OCI-LY3 (cell line): ENCODE data around the gene MTUS2.

Experiments
- H2AFZ ChIP-seq: fragments of 200-600, 300-600 bp; shearing (Covaris generic); 2 replicates; pipeline ENCODE4 v1.6.0; 2014; ENCODE audit warnings: antibody characterized with exemption, low read depth, low read length
- H3K27ac ChIP-seq: fragments of 200-600, 300-600 bp; sonication (generic); 2 replicates; pipeline ENCODE4 v1.5.1; 2014; ENCODE audit warnings: mild to moderate bottlenecking, low read length, moderate library complexity, mixed read lengths
- H3K27me3 ChIP-seq: fragments of 200-600, 300-600 bp; sonication (generic); 2 replicates; pipeline ENCODE4 v1.6.1; 2014; ENCODE audit warnings: low read depth, low read length, mixed read lengths
- H3K36me3 ChIP-seq: fragments of 200-600, 300-600 bp; sonication (generic); replicated peaks from 2 replicates; pipeline ENCODE3; 2014; ENCODE audit warnings: low read depth, low read length, mixed read lengths
- H3K4me1 ChIP-seq: fragments of 300-600, 200-600 bp; sonication (generic); 2 replicates; pipeline ENCODE4 v1.6.1; 2014; ENCODE audit warnings: low read length, mixed read lengths
- H3K4me2 ChIP-seq: fragments of 200-600, 300-600 bp; sonication (generic); 2 replicates; pipeline ENCODE4 v1.6.1; 2014; ENCODE audit warnings: low read length, mixed read lengths
- H3K4me3 ChIP-seq: fragments of 300-600, 200-600 bp; sonication (generic); 2 replicates; pipeline ENCODE4 v1.5.1; 2014; ENCODE audit warnings: antibody characterized with exemption, mild to moderate bottlenecking, low read length, moderate library complexity
- H3K79me2 ChIP-seq: fragments of 300-600, 200-600 bp; shearing (Covaris generic); 2 replicates; pipeline ENCODE4 v1.6.1; 2014; ENCODE audit warnings: mild to moderate bottlenecking, low read length, mixed read lengths
- H3K9ac ChIP-seq: fragments of 300-600, 200-600 bp; shearing (Covaris generic); 2 replicates; pipeline ENCODE4 v1.6.0; 2014; ENCODE audit warnings: mild to moderate bottlenecking, low read length, moderate library complexity
- H3K9me3 ChIP-seq: fragments of 200-600, 300-600 bp; shearing (Covaris generic); 2 replicates; pipeline ENCODE4 v1.6.1; 2014; ENCODE audit warnings: low read length, mixed read lengths; ENCODE audit not compliant: insufficient read depth
- H4K20me1 ChIP-seq: fragments of 200-600, 300-600 bp; sonication (generic); 2 replicates; pipeline ENCODE4 v1.6.1; 2016; ENCODE audit warnings: low read length, mixed read lengths; ENCODE audit not compliant: insufficient read depth
- CTCF ChIP-seq: fragments of 200-600, 300-600 bp; sonication (generic); IDR thresholded peaks from 2 replicates; pipeline ENCODE4 v1.5.1; 2014; ENCODE audit warnings: antibody characterized with exemption, low read length, low read depth
- EZH2phosphoT487 ChIP-seq: fragments of 200-600 bp; shearing (Covaris generic); IDR thresholded peaks from 2 replicates; pipeline ENCODE4 v1.6.1; 2018; ENCODE audit warnings: antibody characterized with exemption, mixed run types, low read depth

MTUS2 gene

GRCh38 chr13:29476046-29476445 is 655.9 kb downstream of the MTUS2 start:
- no peak overlapping the region for H2AFZ ChIP-seq
- no peak for TF ChIP-seq EZH2phosphoT487
- no peak for TF ChIP-seq CTCF

GRCh38 chr13:29479716-29480492 is 659.8 kb downstream of the MTUS2 start:
- Histone ChIP-seq H3K27ac (no peak overlapping the region), H4K20me1 (no peaks in the 10 kb centered on the region), H3K36me3 (no peaks in the 10 kb centered on the region), H3K9me3 (no peaks in the 10 kb centered on the region), H3K27me3 (no peaks in the 10 kb centered on the region), H3K4me3 (no peak overlapping the region), H3K9ac (no peak overlapping the region), H2AFZ (no peak overlapping the region), H3K4me1 (peaks cover 43% of the 10 kb centered on the region), H3K79me2 (no peaks in the 10 kb centered on the region), H3K4me2 (no peak overlapping the region)
- TF ChIP-seq CTCF (no peak), EZH2phosphoT487 (no peak)

More at GRCh38 chr13:29476046-29476445, 655.9 kb downstream of the MTUS2 start:
- no peaks in the 10 kb centered on the region for H3K27me3 ChIP-seq
- no peaks in the 10 kb centered on the region for H3K36me3 ChIP-seq
- peaks cover 36% of the 10 kb centered on the region for H3K4me1 ChIP-seq
- H3K9me3 ChIP-seq = no peaks in the 10 kb centered on the region
- H3K4me3 ChIP-seq = no peak overlapping the region
- H3K9ac ChIP-seq = no peak overlapping the region
- H3K27ac ChIP-seq = no peak overlapping the region
- H3K79me2 ChIP-seq = no peaks in the 10 kb centered on the region
- H4K20me1 ChIP-seq = no peaks in the 10 kb centered on the region
- H3K4me2 ChIP-seq = no peak overlapping the region

GRCh38 chr13:29480893-29481525 is 660.9 kb downstream of the MTUS2 start:
- Histone ChIP-seq H3K27me3 (no peaks in the 10 kb centered on the region), H3K27ac (no peak overlapping the region), H2AFZ (no peak overlapping the region), H3K4me2 (0 out of 2 replicates have a peak overlapping the region, but pooled peaks have one; percentile 7), H3K4me1 (peaks cover 54% of the 10 kb centered on the region), H3K9ac (no peak overlapping the region), H3K36me3 (no peaks in the 10 kb centered on the region), H3K4me3 (no peak overlapping the region), H3K79me2 (no peaks in the 10 kb centered on the region), H4K20me1 (no peaks in the 10 kb centered on the region), H3K9me3 (no peaks in the 10 kb centered on the region)
- TF ChIP-seq CTCF (no peak), EZH2phosphoT487 (no peak)

- no peak overlapping the region for H2AFZ ChIP-seq
- no peaks in the 10 kb centered on the region for H3K79me2 ChIP-seq
- H3K27me3 ChIP-seq = no peaks in the 10 kb centered on the region
- no peak overlapping the region for H3K27ac ChIP-seq
- no peaks in the 10 kb centered on the region for H3K9me3 ChIP-seq
- H3K9ac ChIP-seq = no peak overlapping the region
- H3K36me3 ChIP-seq = no peaks in the 10 kb centered on the region
- H4K20me1 ChIP-seq = no peaks in the 10 kb centered on the region
- no peak overlapping the region for H3K4me3 ChIP-seq
- H3K4me2 ChIP-seq = no peak overlapping the region
- H3K4me1 ChIP-seq = peaks cover 60% of the 10 kb centered on the region
- no peak for TF ChIP-seq EZH2phosphoT487
- no peak for TF ChIP-seq CTCF
These were observed 661.5 kb downstream of the MTUS2 start for GRCh38 chr13:29481603-29482002.
